Activated CD8-positive, alpha-beta memory T cell treated with anti-CD3 and anti-CD28 coated beads, Interleukin-2, amount 50 U/mL, for 24 hours (primary cell): Measurements from ENCODE around the gene UBR3.
"Not testable (repeated sequence)": the region's sequence is repeated elsewhere in the genome, so short reads cannot be mapped to it uniquely, and the experiment has no call there.

Experiments used
- DNase-seq: peaks from one replicate; pipeline ENCODE4 v3.0.0-alpha.2; 2020; ENCODE audit errors: extremely low read depth

Gene UBR3

DNA sequence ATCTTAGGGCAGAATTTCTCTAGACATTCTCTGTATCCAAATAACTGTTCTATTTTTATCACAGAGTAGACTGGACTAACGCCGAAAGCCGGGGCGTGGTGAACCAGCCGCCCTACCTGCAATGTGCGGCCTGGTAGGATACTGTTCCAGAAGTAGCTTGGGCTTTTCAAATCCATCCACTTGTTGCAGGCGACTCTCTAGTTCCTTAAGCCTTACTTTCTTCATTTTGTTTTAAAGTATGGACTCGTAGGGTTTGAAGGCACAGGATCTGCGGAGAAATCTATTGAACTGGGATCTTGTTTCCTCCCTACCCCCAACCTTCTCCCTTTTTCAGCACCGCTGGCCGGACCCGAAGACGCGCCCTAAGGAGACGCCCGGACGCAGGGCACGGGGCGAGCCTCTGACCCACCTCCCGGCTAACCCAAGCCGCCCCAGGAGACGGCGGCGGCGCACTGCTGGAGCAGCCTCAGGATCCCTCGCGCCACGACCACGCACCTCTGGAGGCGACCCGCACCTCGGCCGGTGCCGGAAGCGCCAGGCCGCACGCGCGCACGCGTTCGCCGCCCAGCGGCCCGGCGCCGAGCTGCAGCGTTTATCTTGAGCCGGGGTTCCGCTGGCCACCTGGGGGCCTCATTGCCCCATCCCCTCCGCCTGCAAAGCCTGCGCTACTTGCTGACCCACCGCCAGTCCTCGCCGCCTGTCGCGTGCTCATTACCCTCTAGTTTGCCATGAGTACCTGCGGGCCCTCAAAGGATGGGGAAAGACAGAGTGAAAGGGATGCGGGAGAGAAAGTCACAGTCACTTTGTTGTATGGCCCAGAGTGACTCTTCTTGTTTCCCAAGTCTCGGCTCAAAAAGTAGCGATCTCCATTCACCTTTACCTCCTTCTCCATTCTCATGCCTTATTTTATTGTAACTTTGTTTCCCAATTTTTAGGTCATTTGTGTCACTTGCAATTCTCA lies 2.6 kb upstream of the UBR3 start, which contains the start of gene METTL5:
TSS of gene METTL5 (minus strand) at position 533 of the 961 bp plus-strand sequence. CDS start at position 225, 308 bp downstream.
- no peak for DNase-seq

DNA sequence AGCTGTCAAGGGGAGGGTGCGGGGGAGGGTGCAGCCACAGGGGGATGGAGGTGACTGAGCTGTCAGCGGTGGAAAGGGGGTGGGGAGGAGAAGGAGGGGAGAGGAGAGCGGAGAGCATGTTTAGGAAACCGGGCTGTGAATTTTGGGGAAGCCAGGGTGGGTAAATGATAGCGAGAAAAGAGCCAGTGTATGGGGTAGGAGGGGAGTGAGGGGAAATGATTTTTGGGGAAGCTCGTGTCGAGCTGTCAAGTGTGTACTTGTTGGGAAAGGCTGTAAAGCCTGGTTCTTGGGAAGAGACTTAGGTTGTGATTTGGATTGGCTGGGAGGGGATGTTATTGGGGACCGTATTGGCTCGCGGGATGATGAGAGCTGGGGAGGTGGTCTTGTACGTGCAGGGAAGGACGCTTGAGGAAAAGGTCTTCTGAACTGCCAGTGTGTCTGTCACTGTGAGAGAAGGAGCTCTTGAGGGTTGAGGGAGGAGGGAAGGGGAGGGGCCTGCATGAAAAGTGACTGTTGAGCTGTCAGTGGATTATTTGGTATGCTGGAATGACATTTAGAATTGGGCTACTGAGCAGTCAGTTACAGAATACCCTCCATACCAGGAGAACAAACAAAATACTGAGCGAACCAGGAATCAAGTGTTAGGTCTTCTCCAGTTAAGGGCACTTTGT lies 1.0 kb downstream of the UBR3 start:
- no peak for DNase-seq

DNA sequence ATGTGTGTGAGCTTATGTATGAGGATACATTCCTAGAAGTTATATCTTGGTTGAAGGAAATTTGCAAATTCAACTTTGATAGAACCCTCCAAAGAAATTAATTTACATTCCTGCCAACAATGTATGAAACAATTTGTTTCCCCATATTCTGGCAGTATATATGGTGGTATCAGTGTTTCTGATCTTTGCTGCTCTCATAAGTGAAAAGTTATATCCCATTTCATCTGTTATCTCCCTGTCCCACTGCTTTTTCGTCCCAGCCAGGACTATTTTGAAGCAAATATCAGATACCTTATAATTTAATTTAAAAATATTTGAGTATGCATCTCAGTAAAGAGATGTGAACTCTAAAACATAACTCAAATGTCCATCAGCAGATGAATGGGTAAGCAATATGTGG lies 7.1 kb downstream of the UBR3 start:
- DNase-seq = no peak

DNA sequence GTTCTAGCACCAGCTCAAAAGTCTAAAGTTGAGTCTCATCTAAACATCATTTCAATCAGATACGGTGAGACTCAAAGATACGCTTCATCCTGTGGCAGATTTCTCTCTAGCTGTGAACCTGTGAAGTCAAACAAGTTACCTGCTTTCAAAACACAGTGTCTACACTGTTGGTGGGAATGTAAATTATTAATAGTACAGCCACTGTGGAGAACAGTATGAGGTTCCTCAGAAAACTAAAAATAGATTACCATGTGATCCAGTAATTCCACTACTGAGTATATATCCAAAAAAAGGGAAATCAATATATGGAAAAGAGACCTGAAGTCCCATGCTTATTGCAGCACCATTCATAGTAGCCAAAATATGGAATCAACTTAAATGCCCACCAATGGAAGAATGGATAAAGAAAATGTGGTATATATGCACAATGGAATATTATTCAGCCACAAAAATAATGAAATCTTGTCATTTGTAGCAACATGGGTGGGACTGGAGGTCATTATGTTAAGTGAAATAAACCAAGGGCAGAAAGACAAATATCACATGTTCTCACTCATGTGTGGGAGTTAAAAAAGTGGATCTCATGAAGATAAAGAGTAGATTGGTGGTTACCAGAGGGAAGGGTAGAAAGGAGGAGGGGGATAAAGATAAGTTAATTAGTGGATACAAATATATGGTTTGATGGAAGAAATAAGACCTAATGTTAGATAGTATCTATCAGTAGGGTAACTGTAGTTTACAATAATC lies 11.7 kb downstream of the UBR3 start:
- no peak for DNase-seq

DNA sequence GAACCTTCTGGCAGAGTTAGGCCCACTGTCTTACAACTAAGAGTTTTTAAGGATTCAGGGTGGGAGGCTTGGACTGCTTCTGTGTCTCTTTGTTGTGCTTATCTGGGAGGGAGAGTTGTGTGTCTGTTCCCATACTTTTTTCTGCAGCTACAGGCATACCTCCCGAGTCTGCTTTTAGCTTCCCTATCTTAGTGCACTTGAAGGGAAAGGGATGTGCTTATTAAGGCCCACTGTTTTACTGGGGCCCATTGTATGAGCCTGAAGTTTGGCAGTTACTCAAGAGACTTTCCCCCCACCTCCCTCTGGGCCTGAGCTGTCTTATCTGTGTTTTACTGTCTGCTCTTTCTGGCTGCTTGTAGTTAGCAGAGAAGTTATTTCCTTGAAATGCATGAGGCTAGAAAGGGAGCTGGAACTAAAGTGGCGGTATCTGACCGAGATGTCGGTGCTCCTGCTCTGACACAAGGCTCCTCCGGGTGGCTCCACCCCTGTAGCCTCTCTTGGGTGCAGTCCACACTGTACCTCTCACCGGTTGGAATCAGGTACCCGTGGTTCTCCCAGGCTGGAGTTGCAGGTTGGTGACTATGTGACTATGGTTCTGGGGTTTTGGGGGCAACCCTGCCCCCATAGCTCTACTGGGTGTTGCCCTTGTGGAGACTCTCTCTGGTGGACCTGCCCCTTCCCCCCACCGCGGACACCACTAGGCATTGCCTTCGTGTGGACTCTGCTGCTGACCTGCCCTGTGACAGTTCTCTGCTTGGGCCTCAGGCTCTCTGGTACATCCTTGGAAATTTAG lies 12.9 kb downstream of the UBR3 start:
- no peak for DNase-seq

DNA sequence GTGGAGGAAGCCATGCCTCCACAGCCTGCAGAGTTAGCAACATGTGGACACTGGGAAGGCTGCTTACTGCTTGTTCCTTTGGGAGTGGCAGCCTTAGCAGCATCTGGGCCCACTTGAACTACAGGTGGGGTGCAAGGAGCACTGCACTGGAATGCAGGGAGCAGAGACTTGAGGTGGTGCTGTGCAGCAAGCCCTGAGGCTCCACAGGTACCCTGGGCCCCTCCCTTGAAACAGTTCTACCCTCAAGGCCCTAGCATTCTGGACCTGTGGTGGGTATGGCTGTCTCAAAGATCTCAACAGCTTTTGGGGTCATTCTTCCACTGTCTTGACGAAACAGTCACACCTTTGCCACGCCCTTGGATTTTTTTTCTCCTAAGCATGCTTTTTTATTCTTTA lies 13.5 kb downstream of the UBR3 start:
- DNase-seq = no peak

DNA sequence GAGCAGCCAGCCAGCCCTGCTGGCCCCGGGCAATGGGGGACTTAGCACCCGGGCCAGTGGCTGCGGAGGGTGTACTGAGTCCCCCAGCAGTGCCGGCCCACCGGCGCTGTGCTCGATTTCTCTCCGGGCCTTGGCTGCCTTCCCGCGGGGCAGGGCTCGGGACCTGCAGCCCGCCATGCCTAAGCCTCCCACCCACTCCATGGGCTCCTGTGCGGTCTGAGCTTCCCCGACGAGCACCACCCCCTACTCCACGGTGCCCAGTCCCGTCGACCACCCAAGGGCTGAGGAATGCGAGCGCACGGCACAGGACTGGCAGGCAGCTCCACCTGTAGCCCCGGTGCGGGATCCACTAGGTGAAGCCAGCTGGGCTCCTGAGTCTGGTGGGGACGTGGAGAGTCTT lies 14.4 kb downstream of the UBR3 start:
- DNase-seq = not testable (repeated sequence)

DNA sequence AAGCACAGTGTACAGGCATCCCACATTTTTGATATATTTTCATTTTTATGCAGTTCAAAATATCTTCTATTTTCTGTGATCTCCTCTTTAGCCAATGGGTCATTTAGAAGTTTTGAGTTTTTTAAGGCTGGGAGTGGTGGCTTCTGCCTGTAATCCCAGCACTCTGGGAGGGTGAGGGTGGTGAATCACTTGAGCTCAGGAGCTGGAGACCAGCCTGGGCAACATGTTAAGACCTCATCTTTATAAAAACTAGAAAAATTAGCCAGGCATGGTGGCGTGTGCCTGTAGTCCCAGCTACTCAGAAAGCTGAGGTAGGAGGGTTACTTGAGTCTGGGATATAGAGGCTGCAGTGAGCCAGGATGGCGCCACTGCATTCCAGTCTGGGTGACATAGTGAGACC lies 17.8 kb downstream of the UBR3 start:
- no peak for DNase-seq

DNA sequence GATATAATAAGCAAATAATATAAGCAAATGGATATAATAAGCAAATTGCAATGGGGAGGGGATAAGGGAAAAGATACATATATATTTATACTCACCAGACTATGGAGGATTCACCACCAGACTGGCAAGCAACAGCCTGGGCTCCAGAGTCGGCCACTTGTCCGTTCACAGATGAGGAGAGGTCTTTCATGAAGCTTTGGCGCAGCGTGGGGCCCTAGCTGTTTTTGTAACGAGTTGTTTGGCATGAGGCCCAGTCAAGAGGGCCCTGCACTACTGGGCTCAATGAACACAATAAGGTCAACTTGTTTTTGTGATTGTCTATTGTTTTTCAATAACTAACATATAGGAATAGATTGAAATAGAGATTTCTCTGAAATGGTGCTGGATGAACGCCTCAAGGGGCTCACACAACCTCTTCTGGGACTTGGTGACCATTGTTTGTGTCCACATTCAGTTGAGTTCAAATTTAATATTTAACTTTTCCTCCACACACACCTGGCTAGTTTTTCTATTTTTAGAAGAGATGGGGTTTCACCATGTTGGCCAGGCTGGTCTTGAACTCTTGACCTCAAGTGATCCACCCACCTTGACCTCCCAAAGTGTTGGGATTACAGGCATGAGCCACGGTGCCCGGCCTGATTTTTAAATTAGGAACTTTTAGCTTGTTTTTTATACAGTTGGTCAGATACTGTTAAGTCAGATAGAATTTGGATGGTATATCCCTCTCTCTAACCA lies 21.9 kb downstream of the UBR3 start:
- DNase-seq = not testable (repeated sequence)

DNA sequence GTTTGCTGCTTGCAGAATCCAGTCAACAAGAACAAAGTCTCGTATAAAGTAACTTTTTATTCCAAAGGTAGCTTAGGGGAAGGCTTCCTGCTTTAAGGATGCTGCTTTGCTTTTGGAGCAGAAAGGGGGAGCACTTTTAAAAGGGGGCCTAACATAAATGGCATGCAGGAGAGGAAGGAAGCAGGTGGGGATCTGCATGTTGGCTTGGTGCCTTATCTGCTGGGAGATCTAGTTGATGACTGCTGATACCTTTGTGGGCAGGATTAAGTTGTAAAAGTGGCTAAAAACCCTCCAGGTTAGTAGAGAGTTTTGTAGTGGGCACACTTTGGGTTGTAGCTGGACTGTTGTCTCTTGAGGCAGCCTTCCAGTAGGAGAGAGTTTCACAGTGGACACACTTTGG lies 22.5 kb downstream of the UBR3 start:
- DNase-seq = no peak

DNA sequence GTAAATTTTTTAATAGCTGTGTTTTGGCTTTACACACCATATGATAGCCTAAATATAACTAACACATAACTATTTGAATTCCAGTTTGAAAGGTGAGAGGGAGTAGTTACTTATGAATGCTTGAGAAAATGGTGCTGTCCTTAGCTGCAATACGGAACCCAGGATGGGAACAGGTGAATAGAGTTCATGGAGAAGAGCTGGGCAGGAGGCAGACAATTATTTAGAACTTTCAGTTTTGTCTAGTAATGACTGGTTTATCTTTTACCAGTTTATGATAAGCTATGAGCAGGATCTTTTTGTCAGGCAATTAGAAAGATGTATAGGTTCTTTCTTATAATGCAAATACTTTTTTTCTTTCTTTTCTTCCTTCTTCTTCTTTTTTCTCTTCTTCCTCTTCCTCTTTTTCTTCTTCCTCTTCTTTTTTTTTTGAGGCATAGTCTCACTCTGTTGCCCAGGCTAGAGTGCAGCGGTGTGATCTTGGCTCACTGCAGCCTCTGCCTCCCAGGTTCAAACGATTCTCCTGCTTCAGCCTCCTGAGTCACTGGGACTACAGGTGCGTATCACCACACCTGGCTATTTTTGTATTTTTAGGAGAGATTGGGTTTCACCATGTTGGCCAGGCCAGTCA lies 25.9 kb downstream of the UBR3 start:
- no peak for DNase-seq

DNA sequence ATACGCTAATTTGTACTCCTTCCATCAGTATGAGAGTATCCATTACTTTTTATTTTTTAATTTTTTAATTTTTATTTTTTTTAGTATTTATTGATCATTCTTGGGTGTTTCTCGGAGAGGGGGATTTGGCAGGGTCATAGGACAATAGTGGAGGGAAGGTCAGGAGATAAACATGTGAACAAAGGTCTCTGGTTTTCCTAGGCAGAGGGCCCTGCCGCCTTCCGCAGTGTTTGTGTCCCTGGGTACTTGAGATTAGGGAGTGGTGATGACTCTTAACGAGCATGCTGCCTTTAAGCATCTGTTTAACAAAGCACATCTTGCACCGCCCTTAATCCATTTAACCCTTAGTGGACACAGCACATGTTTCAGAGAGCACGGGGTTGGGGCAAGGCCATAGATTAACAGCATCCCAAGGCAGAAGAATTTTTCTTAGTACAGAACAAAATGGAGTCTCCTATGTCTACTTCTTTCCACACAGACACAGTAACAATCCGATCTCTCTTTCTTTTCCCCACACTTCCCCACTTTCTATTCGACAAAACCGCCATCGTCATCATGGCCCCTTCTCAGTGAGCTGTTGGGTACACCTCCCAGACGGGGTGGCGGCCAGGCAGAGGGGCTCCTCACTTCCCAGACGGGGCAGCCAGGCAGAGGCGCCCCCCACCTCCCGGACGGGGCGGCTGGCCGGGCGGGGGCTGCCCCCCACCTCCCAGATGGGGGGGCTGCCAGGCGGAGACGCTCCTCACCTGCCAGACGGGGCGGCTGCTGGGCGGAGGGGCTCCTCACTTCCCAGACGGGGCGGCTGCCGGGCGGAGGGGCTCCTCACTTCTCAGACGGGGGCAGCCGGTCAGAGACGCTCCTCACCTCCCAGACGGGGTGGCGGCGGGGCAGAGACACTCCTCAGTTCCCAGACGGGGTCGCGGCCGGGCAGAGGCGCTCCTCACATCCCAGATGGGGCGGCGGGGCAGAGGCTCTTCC lies 28.3 kb downstream of the UBR3 start:
- not testable (repeated sequence) for DNase-seq

DNA sequence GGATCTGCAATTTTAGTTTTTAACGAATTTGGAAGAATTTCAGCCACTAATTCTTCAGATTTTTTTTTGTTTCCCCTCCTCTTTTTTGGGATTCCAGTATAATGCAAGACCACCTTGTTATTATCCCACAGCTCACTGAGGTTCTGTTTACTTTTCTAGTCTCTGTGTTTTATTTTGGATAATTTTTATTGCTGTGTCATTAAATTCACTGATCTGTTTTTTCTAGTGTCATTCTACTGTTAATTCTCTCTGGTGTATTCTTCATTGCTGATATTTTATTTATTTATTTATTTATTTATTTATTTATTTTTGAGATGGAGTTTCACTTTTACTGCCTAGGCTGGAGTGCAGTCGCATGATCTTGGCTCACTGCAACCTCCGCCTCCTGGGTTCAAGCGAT lies 32.2 kb downstream of the UBR3 start:
- DNase-seq = no peak

DNA sequence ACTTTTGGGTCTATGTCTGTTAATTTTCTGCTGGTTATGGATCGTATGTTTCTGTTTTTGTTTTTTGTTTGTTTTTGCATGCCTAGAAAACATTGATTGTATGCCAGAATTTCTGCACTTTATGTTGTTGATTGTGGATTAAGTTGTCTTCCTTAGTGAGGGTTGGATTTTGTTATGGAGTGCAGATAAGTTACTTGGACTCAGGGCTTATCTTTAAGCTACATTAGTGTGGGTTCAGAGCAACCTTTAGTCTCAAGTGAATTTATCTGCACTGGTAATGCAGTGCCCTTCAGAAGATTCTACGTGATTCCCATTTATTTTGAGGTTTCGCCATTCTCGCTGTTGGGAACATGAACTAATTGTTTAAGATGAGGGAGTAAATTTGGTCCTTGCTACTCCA lies 32.9 kb downstream of the UBR3 start:
- DNase-seq = no peak

DNA sequence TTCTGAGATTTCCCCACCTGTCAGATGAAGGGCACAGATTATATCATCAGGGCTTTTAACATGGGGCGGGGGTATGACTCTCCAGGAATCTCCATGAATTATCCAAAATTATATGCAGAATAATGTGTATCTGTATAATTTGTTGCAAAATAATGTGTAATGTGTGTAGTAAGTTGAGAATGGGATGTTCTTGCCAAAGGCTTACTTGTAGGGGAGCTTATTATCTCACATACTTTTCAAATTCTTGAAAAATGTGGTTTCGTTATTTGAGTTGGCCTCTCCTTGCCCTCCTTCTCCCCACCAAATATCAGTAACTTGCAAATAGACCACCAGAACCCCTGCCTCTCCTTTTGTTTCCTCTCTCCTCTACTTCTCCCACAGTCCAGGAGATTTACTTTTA lies 35.6 kb downstream of the UBR3 start:
- no peak for DNase-seq

DNA sequence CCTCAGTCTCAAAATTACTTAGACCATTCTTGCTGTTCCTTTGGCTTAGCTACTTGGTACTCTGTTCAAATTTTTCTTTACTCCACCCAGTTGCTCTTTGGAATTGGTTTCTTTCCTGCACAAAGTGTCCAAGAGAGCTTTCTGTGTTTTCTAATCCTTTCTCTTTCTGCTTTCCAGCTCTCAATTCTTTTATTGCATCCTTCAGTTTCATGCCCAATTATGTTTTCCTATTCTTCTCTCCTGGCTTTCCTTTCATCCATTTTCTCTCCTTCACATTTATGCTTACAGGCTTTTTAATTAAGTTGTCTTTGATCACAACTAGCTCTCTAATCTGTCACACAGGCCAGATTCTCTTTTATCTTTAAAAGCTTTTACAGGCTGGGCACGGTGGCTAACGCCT lies 38.2 kb downstream of the UBR3 start:
- no peak for DNase-seq

DNA sequence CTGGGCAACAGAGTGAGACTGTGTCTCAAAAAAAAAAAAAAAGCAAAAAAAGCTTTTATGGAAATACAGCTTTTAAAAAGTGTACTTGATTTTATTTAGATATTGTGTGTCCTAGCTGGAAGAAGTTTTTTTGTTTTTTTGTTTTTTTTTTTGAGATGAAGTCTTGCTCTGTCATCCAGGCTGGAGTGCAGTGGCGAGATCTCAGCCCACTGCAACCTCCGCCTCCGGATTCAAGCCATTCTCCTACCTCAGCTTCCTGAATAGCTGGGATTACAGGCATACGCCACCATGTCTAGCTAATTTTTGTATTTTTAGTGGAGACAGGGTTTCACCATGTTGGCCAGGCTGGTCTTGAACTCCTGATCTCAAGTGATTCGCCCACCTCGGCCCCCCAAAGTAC lies 39.0 kb downstream of the UBR3 start:
- DNase-seq = not testable (repeated sequence)

DNA sequence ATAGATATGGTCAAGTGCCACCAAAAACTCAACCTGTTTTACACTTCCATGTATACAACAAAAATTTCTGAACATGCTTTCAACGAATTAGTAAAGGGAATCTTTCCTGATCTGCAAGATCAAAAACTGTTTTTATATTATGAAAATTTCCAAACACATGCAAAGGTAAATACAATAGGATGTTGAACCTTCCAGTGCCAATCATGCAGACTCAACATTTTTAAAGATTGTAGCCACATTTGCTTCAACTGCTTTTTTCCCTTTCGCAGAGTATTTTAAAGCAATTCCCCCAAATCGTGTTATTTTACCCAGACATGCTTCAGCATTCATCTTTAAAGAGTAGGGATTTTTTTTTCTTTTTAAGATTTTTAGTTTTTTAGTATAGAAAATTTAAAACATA lies 40.3 kb downstream of the UBR3 start:
- DNase-seq = no peak

DNA sequence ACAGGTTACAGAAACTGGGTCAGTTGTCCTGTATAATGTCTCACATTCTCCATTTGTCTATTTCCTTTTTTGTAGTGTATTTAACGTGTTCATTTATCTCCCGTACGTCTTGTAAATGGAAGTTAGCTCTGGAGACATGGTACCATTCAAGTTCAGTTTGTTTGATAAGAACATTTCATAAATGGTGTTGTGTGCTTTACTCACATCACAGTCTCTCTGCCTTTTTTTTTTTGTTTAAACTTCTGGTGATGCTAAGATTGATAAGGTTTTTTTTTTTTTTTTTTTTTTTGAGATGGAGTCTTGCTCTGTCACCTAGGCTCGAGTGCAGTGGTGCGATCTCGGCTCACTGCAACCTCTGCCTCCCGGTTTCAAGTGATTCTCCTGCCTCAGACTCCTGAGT lies 41.7 kb downstream of the UBR3 start:
- no peak for DNase-seq
